NCI-H69 (cell line): ENCODE measurements around the gene FBXL17.
A peak's percentile ranks its signal among the peaks of the same experiment; 100 is the strongest.

ENCODE experiments used
- DNase-seq: peaks from one replicate; lab custom pipeline; 2025; lab: John Stamatoyannopoulos, UW

The FBXL17 gene

GRCh38 chr5:107951309-107951708 lies 430.6 kb downstream of the FBXL17 start:
- DNase-seq = peak; percentile 71

GRCh38 chr5:107950776-107951175 lies 431.1 kb downstream of the FBXL17 start:
- peak; percentile 37 for DNase-seq

- no peak for DNase-seq
Measured at GRCh38 chr5:107949688-107950341, 432.1 kb downstream of the FBXL17 start.

GRCh38 chr5:107948377-107948776 lies 433.5 kb downstream of the FBXL17 start:
- DNase-seq = peak; percentile 96

GRCh38 chr5:107945061-107945460 lies 436.8 kb downstream of the FBXL17 start:
- no peak for DNase-seq

- DNase-seq = no peak
Measured at GRCh38 chr5:107943923-107944322, 438.0 kb downstream of the FBXL17 start.

- no peak for DNase-seq
Measured at GRCh38 chr5:107941036-107941435, 440.9 kb downstream of the FBXL17 start.

GRCh38 chr5:107937651-107938355 lies 444.1 kb downstream of the FBXL17 start:
- no peak for DNase-seq

- DNase-seq = peak; percentile 64
Measured at GRCh38 chr5:107937204-107937603, 444.7 kb downstream of the FBXL17 start.

- DNase-seq = no peak
Measured at GRCh38 chr5:107936515-107936914, 445.4 kb downstream of the FBXL17 start.

GRCh38 chr5:107935645-107936044 lies 446.3 kb downstream of the FBXL17 start:
- DNase-seq = peak; percentile 72

GRCh38 chr5:107933326-107933725 lies 448.6 kb downstream of the FBXL17 start:
- DNase-seq = no peak

GRCh38 chr5:107930891-107931290 lies 451.0 kb downstream of the FBXL17 start:
- peak; percentile 59 for DNase-seq

- DNase-seq = no peak
Measured at GRCh38 chr5:107930092-107930491, 451.8 kb downstream of the FBXL17 start.

- peak; percentile 75 for DNase-seq
Measured at GRCh38 chr5:107929080-107929479, 452.8 kb downstream of the FBXL17 start.

- DNase-seq = no peak
Measured at GRCh38 chr5:107926121-107926520, 455.8 kb downstream of the FBXL17 start.

- DNase-seq = no peak
Measured at GRCh38 chr5:107925200-107925599, 456.7 kb downstream of the FBXL17 start.

- no peak for DNase-seq
Measured at GRCh38 chr5:107919969-107920368, 461.9 kb downstream of the FBXL17 start.

- no peak for DNase-seq
Measured at GRCh38 chr5:107919361-107919760, 462.5 kb downstream of the FBXL17 start.

GRCh38 chr5:107917983-107918382 lies 463.9 kb downstream of the FBXL17 start:
- DNase-seq = peak; percentile 34

GRCh38 chr5:107916731-107917725 lies 464.9 kb downstream of the FBXL17 start:
- peak; percentile 51 for DNase-seq

- DNase-seq = no peak
Measured at GRCh38 chr5:107915176-107915812, 466.6 kb downstream of the FBXL17 start.
